H1 (cell line): ENCODE results near the gene ABL1. TPM values are rescaled to one million over a fixed set of nuclear protein-coding genes. Genes with fewer than 3 reads are reported as not detected.

ENCODE experiments used
- CBX8 ChIP-seq: fragments of 300-800, 300-1000 bp; sonication (generic); IDR thresholded peaks from 2 replicates; pipeline ENCODE4 v1.7.1; 2016; ENCODE audit warnings: low read depth, low read length, borderline replicate concordance
- CHD7 ChIP-seq: fragments of 300-600 bp; sonication (generic); IDR thresholded peaks from 2 replicates; pipeline ENCODE4 v1.7.1; 2012; ENCODE audit warnings: low read length, moderate library complexity, mild to moderate bottlenecking, inconsistent platforms; ENCODE audit not compliant: insufficient replicate concordance
- CREB1 ChIP-seq: IDR thresholded peaks from 2 replicates; pipeline ENCODE4 v1.6.1; 2012; ENCODE audit warnings: inconsistent platforms
- E2F6 ChIP-seq: IDR thresholded peaks from 2 replicates; pipeline ENCODE4 v1.6.1; 2012; ENCODE audit warnings: inconsistent platforms
- GTF2F1 ChIP-seq: IDR thresholded peaks from 2 replicates; pipeline ENCODE4 v1.6.1; 2012; ENCODE audit warnings: low read depth, low read length, improper control_type of control experiment, borderline replicate concordance
- HDAC2 ChIP-seq, 2 experiments: fragments of 300-600 bp in 1 of 2; sonication (generic) in 1 of 2; IDR thresholded peaks; 2 replicates each; pipeline ENCODE4 v1.6.1; 2011 to 2012; ENCODE audit warnings: low read depth in 2 of 2, low read length in 2 of 2, mild to moderate bottlenecking in 2 of 2, moderate library complexity in 2 of 2, borderline replicate concordance in 1 of 2, inconsistent platforms in 1 of 2
- JUN ChIP-seq: IDR thresholded peaks from 2 replicates; pipeline ENCODE4 v1.6.1; 2011; ENCODE audit warnings: low read depth, mild to moderate bottlenecking, improper control_type of control experiment, low read length
- POLR2A ChIP-seq, 2 experiments: IDR thresholded peaks; 1 replicate in 1 of 2; 2 replicates in 1 of 2; pipeline ENCODE4 v1.6.1; 2011; ENCODE audit warnings: low read depth in 2 of 2, low read length in 2 of 2, mild to moderate bottlenecking in 2 of 2; ENCODE audit errors: control extremely low read depth in 1 of 2
- RFX5 ChIP-seq: IDR thresholded peaks from 2 replicates; pipeline ENCODE4 v1.6.1; 2011; ENCODE audit warnings: low read depth, low read length, improper control_type of control experiment, borderline replicate concordance
- polyA plus RNA-seq, 7 experiments: library from polyadenylated mRNA; depleted of rRNA in 3 of 7; stranded (reverse) in 5 of 7; unstranded in 2 of 7; fragments of >200 nt in 5 of 7; fragments of 200-250 nt in 2 of 7; gene quantifications; 1 replicate in 5 of 7; 2 replicates in 1 of 7; 4 replicates in 1 of 7; pipeline versions ENCODE4 v1.2.1 to v1.2.3, GENCODE V29; 2011 to 2013; ENCODE audit warnings: missing spikeins in 2 of 7, mixed read lengths in 2 of 7
- total RNA-seq: library from RNA; stranded (reverse); fragmentation: NEBNext Ultra II Directional; extraction: Animal tissue kit (Norgen Biotek cat#: 25700); gene quantifications from 2 replicates; pipeline ENCODE4 v1.2.1, GENCODE V29; 2021

ABL1 gene
- total and polyA plus RNA-seq, 2 of the 8 experiments (the other 6 are each of a cell fraction or from before 2014, with no cell fraction given) = 35.3 to 104 TPM

GRCh38 chr9:130902204-130903185, 67.4 kb downstream of the ABL1 start (continued):
- TF ChIP-seq CHD7 = no peak
- no peak for TF ChIP-seq HDAC2 (IDR thresholded peaks at IDR 0.05; ENCODE audit: borderline replicate concordance in 1 of 2, low read depth in 2 of 2, low read length in 2 of 2)
- TF ChIP-seq CBX8 = no peak
- no peak for TF ChIP-seq GTF2F1
- no peak for TF ChIP-seq JUN
- no peak for TF ChIP-seq POLR2A (IDR thresholded peaks at IDR 0.05; ENCODE audit: control extremely low read depth in 1 of 2, low read depth in 2 of 2, low read length in 2 of 2)
- no peak for TF ChIP-seq RFX5
- TF ChIP-seq E2F6 = no peak
- TF ChIP-seq CREB1 = no peak
